Neural progenitor cell (in vitro differentiated cells): ENCODE results near the gene RGS3. TPM values are rescaled to one million over a fixed set of nuclear protein-coding genes. Genes with fewer than 3 reads are reported as not detected.

ENCODE experiments used
- DNase-seq: peaks from one replicate; pipeline ENCODE4 v3.0.0-alpha.2; 2016; ENCODE audit warnings: low spot score
- H2AFZ ChIP-seq: fragments of 200-600 bp; sonication (generic); replicated peaks from 2 replicates; pipeline ENCODE4 v1.6.1; 2016; ENCODE audit warnings: antibody characterized with exemption
- H3F3A ChIP-seq: fragments of 200-600 bp; sonication (generic); 2 replicates; pipeline ENCODE4 v1.6.1; 2016; ENCODE audit warnings: antibody characterized with exemption, low read depth
- H3K27ac ChIP-seq: fragments of 200-600 bp; sonication (generic); 2 replicates; pipeline ENCODE4 v1.5.1; 2016; ENCODE audit warnings: mild to moderate bottlenecking
- H3K27me3 ChIP-seq: fragments of 200-600 bp; sonication (generic); 2 replicates; pipeline ENCODE4 v1.6.1; 2016; ENCODE audit warnings: mild to moderate bottlenecking, moderate library complexity
- H3K36me3 ChIP-seq: fragments of 200-600 bp; sonication (generic); 2 replicates; pipeline ENCODE4 v1.5.1; 2016
- H3K4me1 ChIP-seq: fragments of 200-600 bp; sonication (generic); 2 replicates; pipeline ENCODE4 v1.6.1; 2016; ENCODE audit warnings: mixed run types
- H3K4me2 ChIP-seq: fragments of 200-600 bp; sonication (generic); 2 replicates; pipeline ENCODE4 v1.6.1; 2016
- H3K4me3 ChIP-seq: fragments of 200-600 bp; sonication (generic); 2 replicates; pipeline ENCODE4 v1.5.1; 2016
- H3K79me2 ChIP-seq: fragments of 200-600 bp; sonication (generic); 2 replicates; pipeline ENCODE4 v1.6.1; 2016; ENCODE audit warnings: low read depth
- H3K9ac ChIP-seq: fragments of 200-600 bp; sonication (generic); 2 replicates; pipeline ENCODE4 v1.6.1; 2016
- H3K9me3 ChIP-seq: fragments of 200-600 bp; sonication (generic); 2 replicates; pipeline ENCODE4 v1.5.1; 2016; ENCODE audit warnings: low read depth
- H4K20me1 ChIP-seq: fragments of 200-600 bp; sonication (generic); 2 replicates; pipeline ENCODE4 v1.6.1; 2016; ENCODE audit warnings: low read depth
- H3K27ac Mint-ChIP-seq: 3 replicates; pipeline ENCODE4 v1.8.0; 2021; ENCODE audit warnings: mixed read lengths
- H3K27me3 Mint-ChIP-seq: 2 replicates; pipeline ENCODE4 v1.8.0; 2022; ENCODE audit warnings: low read depth, mild to moderate bottlenecking, inconsistent platforms, moderate library complexity, mixed read lengths; ENCODE audit not compliant: insufficient read depth
- H3K36me3 Mint-ChIP-seq: 3 replicates; pipeline ENCODE4 v1.8.0; 2021; ENCODE audit warnings: mixed read lengths
- H3K4me1 Mint-ChIP-seq: 3 replicates; pipeline ENCODE4 v1.8.0; 2021; ENCODE audit warnings: mixed read lengths
- H3K4me3 Mint-ChIP-seq: 3 replicates; pipeline ENCODE4 v1.8.0; 2021; ENCODE audit warnings: mild to moderate bottlenecking, moderate library complexity, mixed read lengths
- H3K9me3 Mint-ChIP-seq: 3 replicates; pipeline ENCODE4 v1.8.0; 2020; ENCODE audit warnings: mixed read lengths
- CTCF ChIP-seq: fragments of 200-600 bp; sonication (generic); IDR thresholded peaks from 2 replicates; pipeline ENCODE4 v1.5.1; 2017; ENCODE audit warnings: antibody characterized with exemption, mild to moderate bottlenecking
- EZH2 ChIP-seq: fragments of 200-600 bp; sonication (generic); IDR thresholded peaks from 2 replicates; pipeline ENCODE4 v1.6.1; 2017; ENCODE audit warnings: antibody characterized with exemption, mild to moderate bottlenecking, moderate library complexity
- EZH2phosphoT487 ChIP-seq: fragments of 200-600 bp; sonication (generic); IDR thresholded peaks from 2 replicates; pipeline ENCODE4 v1.6.1; 2017; ENCODE audit warnings: antibody characterized with exemption
- total RNA-seq: library from RNA; depleted of rRNA; stranded (reverse); fragments of >200 nt; gene quantifications from 2 replicates; pipeline ENCODE4 v1.2.3, GENCODE V29; 2015; ENCODE audit warnings: low replicate concordance

The RGS3 gene
- total RNA-seq, 1 donor from 2014 or later, result 30.3 TPM

GRCh38 chr9:113611461-113612215, 148.1 kb downstream of the RGS3 start:
- DNase-seq, result no peak
- Mint-ChIP-seq H3K9me3 (no peaks in the 10 kb centered on the region), H3K4me1 (peaks cover 45% of the 10 kb centered on the region), H3K36me3 (no peaks in the 10 kb centered on the region), H3K27me3 (peaks cover 10% of the 10 kb centered on the region), H3K4me3 (no peak overlapping the region), H3K27ac (peak overlapping the region; percentile 57)
- no peak overlapping the region for H2AFZ ChIP-seq
- H3K4me2 ChIP-seq, result no peak overlapping the region
- H3K4me1 ChIP-seq, result peaks cover 13% of the 10 kb centered on the region
- no peaks in the 10 kb centered on the region for H3K27me3 ChIP-seq
- H4K20me1 ChIP-seq, result no peaks in the 10 kb centered on the region
- H3K79me2 ChIP-seq, result no peaks in the 10 kb centered on the region
- H3K9ac ChIP-seq, result no peak overlapping the region
- H3K9me3 ChIP-seq, result no peaks in the 10 kb centered on the region
- no peak overlapping the region for H3K27ac ChIP-seq
- no peak overlapping the region for H3K4me3 ChIP-seq
- TF ChIP-seq EZH2, result no peak
- no peak for TF ChIP-seq CTCF
- TF ChIP-seq EZH2phosphoT487, result no peak
- H3K36me3 ChIP-seq, result no peaks in the 10 kb centered on the region
- no peaks in the 10 kb centered on the region for H3F3A ChIP-seq

GRCh38 chr9:113612216-113612747, 148.8 kb downstream of the RGS3 start:
- Mint-ChIP-seq H3K9me3 (no peaks in the 10 kb centered on the region), H3K27ac (peak overlapping the region; percentile 31), H3K36me3 (no peaks in the 10 kb centered on the region), H3K4me1 (peaks cover 43% of the 10 kb centered on the region), H3K4me3 (no peak overlapping the region), H3K27me3 (peaks cover 10% of the 10 kb centered on the region)
- Histone ChIP-seq H3K27ac (no peak overlapping the region), H3F3A (no peaks in the 10 kb centered on the region), H3K79me2 (no peaks in the 10 kb centered on the region), H3K9me3 (no peaks in the 10 kb centered on the region), H3K9ac (no peak overlapping the region), H3K4me3 (no peak overlapping the region), H2AFZ (no peak overlapping the region), H3K4me2 (no peak overlapping the region), H3K36me3 (no peaks in the 10 kb centered on the region), H3K27me3 (no peaks in the 10 kb centered on the region), H4K20me1 (no peaks in the 10 kb centered on the region), H3K4me1 (peaks cover 17% of the 10 kb centered on the region)
- TF ChIP-seq EZH2, result no peak
- TF ChIP-seq CTCF, result no peak
- TF ChIP-seq EZH2phosphoT487, result no peak
- DNase-seq, result no peak

GRCh38 chr9:113612828-113613227, 149.3 kb downstream of the RGS3 start:
- Histone ChIP-seq H3K9ac (no peak overlapping the region), H3K27me3 (no peaks in the 10 kb centered on the region), H3K9me3 (no peaks in the 10 kb centered on the region), H3K4me2 (no peak overlapping the region), H2AFZ (no peak overlapping the region), H4K20me1 (no peaks in the 10 kb centered on the region), H3K4me1 (peaks cover 22% of the 10 kb centered on the region), H3F3A (no peaks in the 10 kb centered on the region), H3K36me3 (no peaks in the 10 kb centered on the region), H3K4me3 (no peak overlapping the region), H3K79me2 (no peaks in the 10 kb centered on the region), H3K27ac (no peak overlapping the region)
- peaks cover 10% of the 10 kb centered on the region for H3K27me3 Mint-ChIP-seq
- H3K4me1 Mint-ChIP-seq, result peaks cover 47% of the 10 kb centered on the region
- DNase-seq, result no peak
- no peaks in the 10 kb centered on the region for H3K9me3 Mint-ChIP-seq
- TF ChIP-seq EZH2 (no peak), CTCF (no peak), EZH2phosphoT487 (no peak)
- no peaks in the 10 kb centered on the region for H3K36me3 Mint-ChIP-seq
- H3K27ac Mint-ChIP-seq, result no peak overlapping the region
- H3K4me3 Mint-ChIP-seq, result no peak overlapping the region
